ENCODE results near the gene RBP5. TPM values are rescaled to one million over a fixed set of nuclear protein-coding genes. Genes with fewer than 3 reads are reported as not detected.

RBP5 gene
- total and polyA plus RNA-seq, 2 donors (not counting 1 experiment from before 2014, with no cell fraction given): 1.1 TPM; not detected in 1

- peaks cover 4% of the 10 kb centered on the region for H3K4me1 Mint-ChIP-seq
- Histone ChIP-seq H3K27me3 (replicated peaks in 1 of 4; ENCODE audit: control extremely low read depth in 1 of 4, control insufficient read depth in 3 of 4, insufficient read depth in 4 of 4, low read length in 3 of 4) (no peaks in the 10 kb centered on the region), H4K20me1 (ENCODE audit: control insufficient read depth, insufficient read depth, low read length, poor library complexity, severe bottlenecking) (peaks cover 8% of the 10 kb centered on the region), H3K4me1 (ENCODE audit: control insufficient read depth in 2 of 2, insufficient read depth in 2 of 2, low read length in 2 of 2) (peaks cover 0 to 2% of the 10 kb centered on the region in 2 donors), H3K79me2 (ENCODE audit: control insufficient read depth, insufficient read depth, low read length) (no peaks in the 10 kb centered on the region), H2AFZ (ENCODE audit: insufficient read depth, low read depth, low read length, poor library complexity, severe bottlenecking) (no peak overlapping the region), H3K36me3 (replicated peaks in 1 of 2; ENCODE audit: control extremely low read depth in 1 of 2, control insufficient read depth in 1 of 2, extremely low read depth in 1 of 2, insufficient read depth in 2 of 2, low read length in 1 of 2) (peaks cover 0 to 30% of the 10 kb centered on the region in 2 experiments), H3K27ac (ENCODE audit: low read length in 2 of 2) (no peak overlapping the region), H3K4me2 (replicated peaks; ENCODE audit: low read depth, low read length, poor library complexity, severe bottlenecking) (no peak overlapping the region), H3K9me3 (ENCODE audit: control extremely low read depth in 1 of 3, control insufficient read depth in 2 of 3, insufficient read depth in 1 of 3, low read length in 2 of 3) (no peaks in the 10 kb centered on the region), H3K9ac (ENCODE audit: low read length) (no peak overlapping the region), H3K4me3 (ENCODE audit: control extremely low read depth in 1 of 5, extremely low read depth in 1 of 5, insufficient read depth in 1 of 5, low read depth in 2 of 5, low read length in 4 of 5) (no peak overlapping the region)
- no peak overlapping the region for H3K27ac Mint-ChIP-seq
- TF ChIP-seq, protein P1, sequence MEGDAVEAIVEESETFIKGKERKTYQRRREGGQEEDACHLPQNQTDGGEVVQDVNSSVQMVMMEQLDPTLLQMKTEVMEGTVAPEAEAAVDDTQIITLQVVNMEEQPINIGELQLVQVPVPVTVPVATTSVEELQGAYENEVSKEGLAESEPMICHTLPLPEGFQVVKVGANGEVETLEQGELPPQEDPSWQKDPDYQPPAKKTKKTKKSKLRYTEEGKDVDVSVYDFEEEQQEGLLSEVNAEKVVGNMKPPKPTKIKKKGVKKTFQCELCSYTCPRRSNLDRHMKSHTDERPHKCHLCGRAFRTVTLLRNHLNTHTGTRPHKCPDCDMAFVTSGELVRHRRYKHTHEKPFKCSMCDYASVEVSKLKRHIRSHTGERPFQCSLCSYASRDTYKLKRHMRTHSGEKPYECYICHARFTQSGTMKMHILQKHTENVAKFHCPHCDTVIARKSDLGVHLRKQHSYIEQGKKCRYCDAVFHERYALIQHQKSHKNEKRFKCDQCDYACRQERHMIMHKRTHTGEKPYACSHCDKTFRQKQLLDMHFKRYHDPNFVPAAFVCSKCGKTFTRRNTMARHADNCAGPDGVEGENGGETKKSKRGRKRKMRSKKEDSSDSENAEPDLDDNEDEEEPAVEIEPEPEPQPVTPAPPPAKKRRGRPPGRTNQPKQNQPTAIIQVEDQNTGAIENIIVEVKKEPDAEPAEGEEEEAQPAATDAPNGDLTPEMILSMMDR (IDR thresholded peaks at IDR 0.05): no peak
- TF ChIP-seq EZH2 (IDR thresholded peaks at IDR 0.05; ENCODE audit: borderline replicate concordance, insufficient read depth, low read depth, low read length, poor library complexity, severe bottlenecking): no peak
- H3K27me3 Mint-ChIP-seq: no peaks in the 10 kb centered on the region
- POLR2A ChIA-PET: no interaction called here
- no peak overlapping the region for H3K4me3 Mint-ChIP-seq
- no peaks in the 10 kb centered on the region for H3K9me3 Mint-ChIP-seq (ENCODE audit: insufficient read depth)
- intact Hi-C loops (cut with micrococcal nuclease): no loop called here
- CTCF ChIA-PET: interaction anchor here (0.6 kb wide), 1 partner anchor 26 kb away, joined by 3 read pairs; no protein-coding TSS in a partner anchor
- DNase-seq (no peak), ATAC-seq (ENCODE audit: low read depth) (no peak)
- 100% methylated on average over 2 of the region's 3 CpGs for WGBS (ENCODE audit: insufficient coverage)
These were observed 11.0 kb downstream of the RBP5 start for GRCh38 chr12:7117670-7118069.

- Histone ChIP-seq H3K79me2 (ENCODE audit: control insufficient read depth, insufficient read depth, low read length) (no peaks in the 10 kb centered on the region), H3K9me3 (ENCODE audit: control extremely low read depth in 1 of 3, control insufficient read depth in 2 of 3, insufficient read depth in 1 of 3, low read length in 2 of 3) (no peaks in the 10 kb centered on the region), H4K20me1 (ENCODE audit: control insufficient read depth, insufficient read depth, low read length, poor library complexity, severe bottlenecking) (peaks cover 8% of the 10 kb centered on the region), H3K4me3 (ENCODE audit: control extremely low read depth in 1 of 5, extremely low read depth in 1 of 5, insufficient read depth in 1 of 5, low read depth in 2 of 5, low read length in 4 of 5) (no peak overlapping the region), H2AFZ (ENCODE audit: insufficient read depth, low read depth, low read length, poor library complexity, severe bottlenecking) (no peak overlapping the region), H3K4me2 (replicated peaks; ENCODE audit: low read depth, low read length, poor library complexity, severe bottlenecking) (no peak overlapping the region), H3K4me1 (ENCODE audit: control insufficient read depth in 2 of 2, insufficient read depth in 2 of 2, low read length in 2 of 2) (peaks cover 0 to 2% of the 10 kb centered on the region in 2 donors), H3K27me3 (replicated peaks in 1 of 4; ENCODE audit: control extremely low read depth in 1 of 4, control insufficient read depth in 3 of 4, insufficient read depth in 4 of 4, low read length in 3 of 4) (no peaks in the 10 kb centered on the region), H3K27ac (ENCODE audit: low read length in 2 of 2) (no peak overlapping the region), H3K36me3 (replicated peaks in 1 of 2; ENCODE audit: control extremely low read depth in 1 of 2, control insufficient read depth in 1 of 2, extremely low read depth in 1 of 2, insufficient read depth in 2 of 2, low read length in 1 of 2) (peaks cover 0 to 30% of the 10 kb centered on the region in 2 experiments), H3K9ac (ENCODE audit: low read length) (no peak overlapping the region)
- TF ChIP-seq, protein P1 (IDR thresholded peaks at IDR 0.05): no peak
- TF ChIP-seq EZH2 (IDR thresholded peaks at IDR 0.05; ENCODE audit: borderline replicate concordance, insufficient read depth, low read depth, low read length, poor library complexity, severe bottlenecking): no peak
- Mint-ChIP-seq H3K27ac (no peak overlapping the region), H3K9me3 (ENCODE audit: insufficient read depth) (no peaks in the 10 kb centered on the region), H3K4me1 (peaks cover 4% of the 10 kb centered on the region), H3K4me3 (no peak overlapping the region), H3K27me3 (no peaks in the 10 kb centered on the region)
- ChIA-PET POLR2A (no interaction called here), CTCF (interaction anchor here (1.2 kb wide), 1 partner anchor 15 kb away, joined by 3 read pairs; no protein-coding TSS in a partner anchor)
- intact Hi-C loops (cut with micrococcal nuclease): no loop called here
- no peak for ATAC-seq (ENCODE audit: low read depth)
- DNase-seq: no peak
- 99% methylated on average over 8 of the region's 9 CpGs for WGBS (ENCODE audit: insufficient coverage)
These were observed 11.8 kb downstream of the RBP5 start for GRCh38 chr12:7116916-7117315.
